T-cell (primary cell): ENCODE results near the gene MYPN. TPM values are rescaled to one million over a fixed set of nuclear protein-coding genes. Genes with fewer than 3 reads are reported as not detected.

Experiments used
- ATAC-seq, 4 experiments: fragments of 200-7000 bp in 3 of 4; fragments of 150-1000 bp in 1 of 4; cut with Tn5 transposase; replicated peaks in 1 of 4; 1 replicate in 3 of 4; 2 replicates in 1 of 4; pipeline ENCODE4 v1.10.0; 2021; ENCODE audit warnings: moderate library complexity in 3 of 4, mild to moderate bottlenecking in 2 of 4, moderate number of reproducible peaks in 1 of 4
- CTCF ChIA-PET, 2 donors: fragments of 300-600 bp; sonication (Branson Sonifier 250); formaldehyde crosslinking; loops; one replicate each; lab custom pipeline; 2022; ENCODE audit warnings: antibody characterized with exemption in 2 of 2; lab: Charles Lee
- POLR2A ChIA-PET, 2 donors: fragments of 300-600 bp; sonication (Branson Sonifier 250); formaldehyde crosslinking; loops; one replicate each; lab custom pipeline; 2022; ENCODE audit warnings: antibody characterized with exemption in 2 of 2; lab: Charles Lee
- DNase-seq, 35 experiments: peaks; one replicate each; pipeline versions ENCODE4 v3.0.0 to v3.0.0-alpha.2; 2013 to 2023
- H3K27ac ChIP-seq: one replicate; pipeline ENCODE4 v1.5.1; 2013; ENCODE audit warnings: low read length
- H3K27me3 ChIP-seq, 2 experiments: replicated peaks in 1 of 2; 1 replicate in 1 of 2; 2 replicates in 1 of 2; pipeline versions ENCODE4 v1.6.1 to v1.7.0; 2013; ENCODE audit warnings: low read length in 1 of 2, mixed read lengths in 1 of 2; ENCODE audit not compliant: control insufficient read depth in 2 of 2, insufficient read depth in 2 of 2; ENCODE audit errors: extremely low read depth in 1 of 2
- H3K36me3 ChIP-seq, 2 donors: 1 replicate in 1 of 2; 2 replicates in 1 of 2; pipeline versions ENCODE4 v1.6.1 to v1.7.0; 2013; ENCODE audit warnings: low read length in 1 of 2; ENCODE audit not compliant: control insufficient read depth in 2 of 2, insufficient read depth in 1 of 2; ENCODE audit errors: extremely low read depth in 1 of 2
- H3K4me1 ChIP-seq, 2 experiments: 1 replicate in 1 of 2; 2 replicates in 1 of 2; pipeline versions ENCODE4 v1.6.1 to v1.7.0; 2013; ENCODE audit warnings: low read length in 2 of 2, mixed read lengths in 1 of 2; ENCODE audit not compliant: insufficient read depth in 2 of 2, control insufficient read depth in 1 of 2; ENCODE audit errors: extremely low read depth in 1 of 2
- H3K4me3 ChIP-seq, 2 donors: 1 replicate in 1 of 2; 2 replicates in 1 of 2; pipeline versions ENCODE4 v1.5.1 to v1.7.0; 2013; ENCODE audit warnings: mild to moderate bottlenecking in 2 of 2, low read length in 1 of 2, moderate library complexity in 1 of 2; ENCODE audit not compliant: control insufficient read depth in 1 of 2; ENCODE audit errors: extremely low read depth in 1 of 2
- H3K9me3 ChIP-seq: 2 replicates; pipeline ENCODE4 v1.7.0; 2013
- H3K27ac Mint-ChIP-seq, 2 donors: one replicate each; pipeline ENCODE4 v1.8.0; 2020 to 2021; ENCODE audit warnings: mild to moderate bottlenecking in 2 of 2, mixed read lengths in 2 of 2
- H3K27me3 Mint-ChIP-seq, 2 donors: one replicate each; pipeline ENCODE4 v1.8.0; 2021 to 2022; ENCODE audit warnings: mixed read lengths in 2 of 2
- H3K36me3 Mint-ChIP-seq: one replicate; pipeline ENCODE4 v1.8.0; 2021; ENCODE audit warnings: mixed read lengths
- H3K4me1 Mint-ChIP-seq, 3 donors: one replicate each; pipeline ENCODE4 v1.8.0; 2020 to 2022; ENCODE audit warnings: mixed read lengths in 3 of 3, mild to moderate bottlenecking in 1 of 3
- H3K4me3 Mint-ChIP-seq, 3 donors: one replicate each; pipeline ENCODE4 v1.8.0; 2020 to 2022; ENCODE audit warnings: mild to moderate bottlenecking in 3 of 3, mixed read lengths in 3 of 3, moderate library complexity in 3 of 3
- H3K9me3 Mint-ChIP-seq, 3 donors: one replicate each; pipeline ENCODE4 v1.8.0; 2020 to 2022; ENCODE audit warnings: mixed read lengths in 3 of 3
- WGBS: methylation state at CpG from one replicate; pipeline ENCODE4 v1.1.5; 2013; ENCODE audit warnings: missing lambda C conversion rate; ENCODE audit not compliant: insufficient coverage; 5-methylcytosine and 5-hydroxymethylcytosine counted together
- total RNA-seq, 35 experiments: library from RNA in 6 of 35; stranded (reverse) in 6 of 35; fragments of 120-200 nt in 1 of 35; gene quantifications; one replicate each; pipeline versions ENCODE4 v1.2.1 to v1.2.4 and lab custom pipeline; 2013 to 2026

The MYPN gene
- total RNA-seq, 5 donors from 2014 or later (not counting 1 experiment from before 2014, with no cell fraction given): not detected

- Histone ChIP-seq H3K27me3 (peaks cover 0 to 8% of the 10 kb centered on the region in 2 experiments), H3K9me3 (no peaks in the 10 kb centered on the region), H3K4me3 (no peak overlapping the region), H3K4me1 (no peaks in the 10 kb centered on the region), H3K36me3 (no peaks in the 10 kb centered on the region), H3K27ac (no peak overlapping the region)
- ATAC-seq (no peak), DNase-seq (no peak)
- no peaks in the 10 kb centered on the region for H3K36me3 Mint-ChIP-seq
- WGBS: 90% methylated on average over 4 of the region's 6 CpGs
- H3K4me3 Mint-ChIP-seq: no peak overlapping the region
- ChIA-PET POLR2A (no interaction called here), CTCF (no interaction called here)
- no peaks in the 10 kb centered on the region for H3K4me1 Mint-ChIP-seq
- peaks cover 6 to 8% of the 10 kb centered on the region in 2 donors for H3K27me3 Mint-ChIP-seq
- H3K27ac Mint-ChIP-seq: no peak overlapping the region
- no peaks in the 10 kb centered on the region for H3K9me3 Mint-ChIP-seq
Measured at GRCh38 chr10:68081916-68082315, 27.4 kb upstream of the MYPN start.

DNA sequence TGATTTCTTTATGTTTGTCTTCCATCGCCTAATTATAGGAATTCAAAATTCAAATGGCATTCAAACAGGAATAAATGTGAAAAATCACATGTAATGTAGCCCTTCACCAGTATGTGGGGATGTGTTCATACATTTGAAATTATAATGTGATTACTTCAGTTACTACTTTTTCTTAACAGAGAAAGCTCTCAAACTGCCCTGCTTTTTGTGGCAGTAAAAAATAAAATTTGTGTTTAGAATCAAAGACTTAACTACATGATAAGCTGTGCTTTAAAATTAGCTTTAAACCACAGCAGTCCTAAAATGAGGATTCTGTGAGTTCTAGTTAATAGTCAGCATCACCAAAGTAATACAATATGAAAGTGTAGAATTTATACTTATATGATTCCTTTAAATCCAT lies 26.4 kb upstream of the MYPN start:
- POLR2A ChIA-PET: no interaction called here
- Histone ChIP-seq H3K36me3 (no peaks in the 10 kb centered on the region), H3K27me3 (peaks cover 0 to 7% of the 10 kb centered on the region in 2 experiments), H3K9me3 (no peaks in the 10 kb centered on the region), H3K27ac (no peak overlapping the region), H3K4me1 (no peaks in the 10 kb centered on the region), H3K4me3 (no peak overlapping the region)
- no peak overlapping the region for H3K27ac Mint-ChIP-seq
- WGBS: no CpG with 5 or more reads among the region's 1 CpG
- H3K4me3 Mint-ChIP-seq: no peak overlapping the region
- no peaks in the 10 kb centered on the region for H3K9me3 Mint-ChIP-seq
- ATAC-seq (no peak), DNase-seq (no peak)
- H3K27me3 Mint-ChIP-seq: peaks cover 6 to 8% of the 10 kb centered on the region in 2 donors
- H3K4me1 Mint-ChIP-seq: peaks cover 0 to 2% (median 0%) of the 10 kb centered on the region in 3 donors
- H3K36me3 Mint-ChIP-seq: no peaks in the 10 kb centered on the region
- CTCF ChIA-PET: interaction anchor here in 1 of 2 donors (1.4 kb wide), 1 partner anchor 73 kb away, joined by 4 read pairs; no protein-coding TSS in a partner anchor

DNA sequence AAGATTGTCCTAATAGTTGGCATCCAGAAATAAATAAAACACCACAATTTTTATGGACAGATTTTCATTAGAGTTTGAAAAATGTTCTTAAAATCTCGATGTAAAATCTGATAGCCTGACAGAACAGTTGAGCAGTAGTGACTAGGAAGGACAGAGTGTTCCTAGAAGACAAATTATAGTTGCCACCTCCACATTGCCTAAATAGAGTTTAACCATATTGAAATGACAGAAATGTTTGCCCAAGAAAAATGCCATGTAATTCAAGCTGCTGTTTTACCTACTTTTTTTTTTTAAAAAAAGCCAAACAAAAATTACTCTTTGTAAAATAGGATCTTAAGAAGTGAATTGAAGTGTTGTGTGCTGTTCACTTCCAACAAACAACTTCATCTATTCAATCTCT lies 25.3 kb upstream of the MYPN start:
- no peak overlapping the region for H3K4me3 ChIP-seq
- POLR2A ChIA-PET: no interaction called here
- CTCF ChIA-PET: interaction anchor here in 1 of 2 donors (1.4 kb wide), 1 partner anchor 72 kb away, joined by 4 read pairs; no protein-coding TSS in a partner anchor
- no CpG with 5 or more reads among the region's 1 CpG for WGBS
- Mint-ChIP-seq H3K4me1 (peaks cover 3 to 5% (median 5%) of the 10 kb centered on the region in 3 donors), H3K27ac (no peak overlapping the region), H3K27me3 (peaks cover 6 to 8% of the 10 kb centered on the region in 2 donors), H3K36me3 (no peaks in the 10 kb centered on the region), H3K9me3 (no peaks in the 10 kb centered on the region), H3K4me3 (no peak overlapping the region)
- H3K27ac ChIP-seq: no peak overlapping the region
- H3K36me3 ChIP-seq: no peaks in the 10 kb centered on the region
- DNase-seq (no peak), ATAC-seq (no peak)
- peaks cover 0 to 6% of the 10 kb centered on the region in 2 experiments for H3K27me3 ChIP-seq
- H3K9me3 ChIP-seq: no peaks in the 10 kb centered on the region
- H3K4me1 ChIP-seq: no peaks in the 10 kb centered on the region

DNA sequence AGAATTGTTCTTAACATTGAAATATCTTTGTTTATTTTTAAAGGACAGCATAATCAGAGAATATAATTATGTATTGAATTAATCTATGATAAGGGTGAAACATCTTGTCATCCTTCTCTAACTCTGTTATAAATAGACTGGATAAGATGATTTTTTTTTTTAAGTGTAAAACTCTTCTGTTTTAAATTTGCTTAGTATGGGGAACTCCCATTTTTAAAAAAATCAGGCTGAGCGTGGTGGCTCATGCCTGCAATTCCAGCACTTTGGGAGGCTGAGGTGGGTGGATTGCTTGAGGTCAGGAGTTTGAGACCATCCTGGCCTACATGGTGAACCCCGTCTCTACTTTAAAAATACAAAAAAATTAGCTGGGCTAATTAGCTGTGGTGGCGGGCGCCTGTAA lies 24.8 kb upstream of the MYPN start:
- ChIA-PET POLR2A (no interaction called here), CTCF (interaction anchor here in 1 of 2 donors (0.7 kb wide), 2 partner anchors 237 to 324 kb away, joined by 3 to 6 read pairs; no protein-coding TSS in a partner anchor)
- peaks cover 6 to 8% of the 10 kb centered on the region in 2 donors for H3K27me3 Mint-ChIP-seq
- no peaks in the 10 kb centered on the region for H3K36me3 Mint-ChIP-seq
- ATAC-seq: no peak
- H3K4me3 ChIP-seq: no peak overlapping the region
- no peaks in the 10 kb centered on the region for H3K9me3 Mint-ChIP-seq
- no peak overlapping the region for H3K4me3 Mint-ChIP-seq
- peaks cover 3 to 6% (median 5%) of the 10 kb centered on the region in 3 donors for H3K4me1 Mint-ChIP-seq
- DNase-seq: no peak
- no peaks in the 10 kb centered on the region for H3K36me3 ChIP-seq
- no peaks in the 10 kb centered on the region for H3K9me3 ChIP-seq
- no peak overlapping the region for H3K27ac Mint-ChIP-seq
- peaks cover 0 to 3% of the 10 kb centered on the region in 2 experiments for H3K27me3 ChIP-seq
- H3K4me1 ChIP-seq: no peaks in the 10 kb centered on the region
- WGBS: 83% methylated on average over 1 of the region's 4 CpGs
- no peak overlapping the region for H3K27ac ChIP-seq

DNA sequence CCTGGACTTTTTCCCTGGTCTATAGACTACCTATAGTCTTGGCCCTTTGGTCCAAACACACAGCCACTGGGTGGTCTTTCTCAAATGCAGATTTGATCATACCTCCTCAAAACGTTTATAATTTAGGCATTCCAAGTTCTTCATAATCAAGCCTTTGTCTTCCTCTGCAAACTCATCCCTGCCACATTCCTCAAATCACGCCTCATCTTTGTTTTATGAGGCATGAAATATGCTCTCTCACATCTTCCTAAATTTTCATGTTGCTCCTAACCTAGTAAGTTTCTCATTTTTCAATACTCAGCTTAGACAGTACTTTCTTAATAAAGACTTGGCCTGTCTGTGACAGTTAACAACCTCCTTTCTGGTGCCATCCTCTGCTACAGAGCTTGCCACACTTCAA lies 23.3 kb upstream of the MYPN start:
- Mint-ChIP-seq H3K9me3 (no peaks in the 10 kb centered on the region), H3K4me1 (peaks cover 3 to 6% (median 5%) of the 10 kb centered on the region in 3 donors), H3K36me3 (no peaks in the 10 kb centered on the region), H3K4me3 (no peak overlapping the region), H3K27ac (no peak overlapping the region), H3K27me3 (peaks cover 5 to 6% of the 10 kb centered on the region in 2 donors)
- ChIA-PET POLR2A (no interaction called here), CTCF (no interaction called here)
- H3K9me3 ChIP-seq: no peaks in the 10 kb centered on the region
- H3K27ac ChIP-seq: no peak overlapping the region
- H3K27me3 ChIP-seq: peaks cover 0 to 3% of the 10 kb centered on the region in 2 experiments
- WGBS: 70% methylated on average over 2 of the region's 2 CpGs
- no peak overlapping the region for H3K4me3 ChIP-seq
- no peaks in the 10 kb centered on the region for H3K4me1 ChIP-seq
- no peaks in the 10 kb centered on the region for H3K36me3 ChIP-seq
- DNase-seq (no peak), ATAC-seq (no peak)

GRCh38 chr10:68086910-68087684 lies 22.2 kb upstream of the MYPN start:
- DNase-seq (no peak), ATAC-seq (no peak)
- no peak overlapping the region for H3K4me3 Mint-ChIP-seq
- Histone ChIP-seq H3K27me3 (peaks cover 0 to 3% of the 10 kb centered on the region in 2 experiments), H3K36me3 (no peaks in the 10 kb centered on the region), H3K9me3 (no peaks in the 10 kb centered on the region), H3K4me1 (no peaks in the 10 kb centered on the region), H3K4me3 (no peak overlapping the region), H3K27ac (no peak overlapping the region)
- no peaks in the 10 kb centered on the region for H3K9me3 Mint-ChIP-seq
- POLR2A ChIA-PET: interaction anchor here in 1 of 2 donors (0.7 kb wide), 1 partner anchor 41 kb away, joined by 3 read pairs; no protein-coding TSS in a partner anchor
- H3K36me3 Mint-ChIP-seq: no peaks in the 10 kb centered on the region
- no peak overlapping the region for H3K27ac Mint-ChIP-seq
- no CpG with 5 or more reads among the region's 7 CpGs for WGBS
- CTCF ChIA-PET: no interaction called here
- H3K4me1 Mint-ChIP-seq: peaks cover 3 to 6% (median 5%) of the 10 kb centered on the region in 3 donors
- peaks cover 4 to 6% of the 10 kb centered on the region in 2 donors for H3K27me3 Mint-ChIP-seq
